TTC549 (cell line): ENCODE results near the gene MBOAT7.
"Not testable (repeated sequence)": the region's sequence is repeated elsewhere in the genome, so short reads cannot be mapped to it uniquely, and the experiment has no call there.

Source experiments
- FAIRE-seq: peaks from 2 replicates; lab custom pipeline; 2012; peaks lifted over from hg19 to GRCh38; lab: Jason Lieb, UNC

The MBOAT7 gene

GRCh38 chr19:54209058-54209810 is 19.9 kb upstream of the MBOAT7 start:
- FAIRE-seq = no peak

- no peak for FAIRE-seq
These were observed 19.3 kb upstream of the MBOAT7 start for GRCh38 chr19:54208784-54209057.

- FAIRE-seq = no peak
These were observed 18.8 kb upstream of the MBOAT7 start for GRCh38 chr19:54207983-54208783.

- no peak for FAIRE-seq
These were observed 18.2 kb upstream of the MBOAT7 start for GRCh38 chr19:54207676-54207982.

GRCh38 chr19:54207193-54207592 is 17.8 kb upstream of the MBOAT7 start:
- FAIRE-seq = not testable (repeated sequence)

- no peak for FAIRE-seq
These were observed 17.4 kb upstream of the MBOAT7 start for GRCh38 chr19:54206831-54207177.

GRCh38 chr19:54206030-54206830 is 16.9 kb upstream of the MBOAT7 start:
- FAIRE-seq = no peak

- FAIRE-seq = no peak
These were observed 15.5 kb upstream of the MBOAT7 start for GRCh38 chr19:54204767-54205468.

- no peak for FAIRE-seq
These were observed 13.8 kb upstream of the MBOAT7 start for GRCh38 chr19:54203151-54203611.

- no peak for FAIRE-seq
These were observed 12.6 kb upstream of the MBOAT7 start for GRCh38 chr19:54201980-54202379.

- no peak for FAIRE-seq
These were observed 11.9 kb upstream of the MBOAT7 start for GRCh38 chr19:54201172-54201701.

GRCh38 chr19:54199401-54199800 is 10.0 kb upstream of the MBOAT7 start:
- FAIRE-seq = no peak

- FAIRE-seq = no peak
These were observed 7.7 kb upstream of the MBOAT7 start for GRCh38 chr19:54197121-54197520.

- no peak for FAIRE-seq
These were observed 7.2 kb upstream of the MBOAT7 start for GRCh38 chr19:54196536-54196935.

GRCh38 chr19:54194463-54194862 is 5.1 kb upstream of the MBOAT7 start:
- not testable (repeated sequence) for FAIRE-seq

- FAIRE-seq = no peak
These were observed 3.6 kb upstream of the MBOAT7 start for GRCh38 chr19:54193011-54193410.

- FAIRE-seq = no peak
These were observed 2.6 kb upstream of the MBOAT7 start for GRCh38 chr19:54191811-54192453.

- no peak for FAIRE-seq
These were observed 1.8 kb upstream of the MBOAT7 start, which contains the start of gene TSEN34 for GRCh38 chr19:54191011-54191810. Gene TSEN34 (plus strand): TSS chr19:54191308. CDS start chr19:54191365, 57 bp downstream.

- FAIRE-seq = peak; percentile 97
These were observed 1.2 kb upstream of the MBOAT7 start for GRCh38 chr19:54190503-54191010.

GRCh38 chr19:54189735-54190502 is 539 bp upstream of the MBOAT7 start:
- FAIRE-seq = peak; percentile 99
